ENCODE measurements around the gene ANKRD50. TPM values are rescaled to one million over a fixed set of nuclear protein-coding genes. Genes with fewer than 3 reads are reported as not detected.
A peak's percentile ranks its signal among the peaks of the same experiment; 100 is the strongest.

The ANKRD50 gene
- total and polyA plus RNA-seq, 2 of the 13 experiments (the other 11 are each of a cell fraction or from before 2014, with no cell fraction given): 2.4 to 4.4 TPM

DNA sequence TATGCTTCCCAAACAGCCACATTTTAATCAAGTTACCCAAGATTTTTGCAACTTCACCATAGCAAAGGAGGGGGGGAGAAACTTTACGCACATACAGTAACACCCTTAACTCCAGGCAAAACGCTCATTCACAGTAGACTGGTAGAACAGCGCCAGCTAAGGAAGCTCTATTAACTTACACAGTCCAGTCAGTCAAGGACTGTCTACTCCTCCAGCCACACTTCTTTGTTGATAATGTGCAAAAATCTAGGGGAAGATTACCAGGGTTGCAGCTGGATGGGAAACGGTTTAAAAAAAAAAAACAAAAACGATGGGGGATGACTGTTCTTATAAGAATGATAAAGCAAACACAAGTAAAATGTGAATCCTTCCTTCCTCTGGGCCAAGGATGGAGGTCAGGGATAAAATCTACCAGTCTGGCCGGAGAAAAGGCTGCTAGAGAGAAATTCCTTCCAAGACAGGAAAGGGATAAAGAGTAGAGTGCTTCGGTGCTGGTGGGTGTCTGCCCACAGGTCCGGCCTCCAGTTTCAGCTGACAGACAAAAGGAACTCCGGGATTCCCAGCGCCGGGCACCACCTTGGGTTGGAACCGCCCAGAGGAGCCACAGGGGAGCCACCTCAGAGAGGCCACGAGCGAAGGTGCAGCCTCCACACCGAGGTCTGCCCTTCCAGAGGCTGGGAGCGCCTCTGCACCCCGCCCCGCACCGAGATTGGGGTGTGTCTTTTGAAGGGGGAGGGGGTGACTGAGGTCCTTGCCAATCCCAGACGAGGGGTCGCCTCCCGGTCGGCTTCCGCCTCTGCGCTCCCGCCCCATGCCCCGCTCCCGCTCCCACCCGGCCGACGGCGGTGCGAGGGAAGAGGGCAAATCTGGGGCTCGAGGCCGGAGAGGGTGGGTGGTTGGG is 811 bp downstream of the ANKRD50 start (continued):
- TF ChIP-seq, protein P1, sequence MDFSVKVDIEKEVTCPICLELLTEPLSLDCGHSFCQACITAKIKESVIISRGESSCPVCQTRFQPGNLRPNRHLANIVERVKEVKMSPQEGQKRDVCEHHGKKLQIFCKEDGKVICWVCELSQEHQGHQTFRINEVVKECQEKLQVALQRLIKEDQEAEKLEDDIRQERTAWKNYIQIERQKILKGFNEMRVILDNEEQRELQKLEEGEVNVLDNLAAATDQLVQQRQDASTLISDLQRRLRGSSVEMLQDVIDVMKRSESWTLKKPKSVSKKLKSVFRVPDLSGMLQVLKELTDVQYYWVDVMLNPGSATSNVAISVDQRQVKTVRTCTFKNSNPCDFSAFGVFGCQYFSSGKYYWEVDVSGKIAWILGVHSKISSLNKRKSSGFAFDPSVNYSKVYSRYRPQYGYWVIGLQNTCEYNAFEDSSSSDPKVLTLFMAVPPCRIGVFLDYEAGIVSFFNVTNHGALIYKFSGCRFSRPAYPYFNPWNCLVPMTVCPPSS (IDR thresholded peaks at IDR 0.05): no peak
- TF ChIP-seq BORCS8-MEF2B (CRISPR knock-in tag; IDR thresholded peaks at IDR 0.05): no peak; the same call in 1 of the 2 replicates
- TF ChIP-seq, protein P2, sequence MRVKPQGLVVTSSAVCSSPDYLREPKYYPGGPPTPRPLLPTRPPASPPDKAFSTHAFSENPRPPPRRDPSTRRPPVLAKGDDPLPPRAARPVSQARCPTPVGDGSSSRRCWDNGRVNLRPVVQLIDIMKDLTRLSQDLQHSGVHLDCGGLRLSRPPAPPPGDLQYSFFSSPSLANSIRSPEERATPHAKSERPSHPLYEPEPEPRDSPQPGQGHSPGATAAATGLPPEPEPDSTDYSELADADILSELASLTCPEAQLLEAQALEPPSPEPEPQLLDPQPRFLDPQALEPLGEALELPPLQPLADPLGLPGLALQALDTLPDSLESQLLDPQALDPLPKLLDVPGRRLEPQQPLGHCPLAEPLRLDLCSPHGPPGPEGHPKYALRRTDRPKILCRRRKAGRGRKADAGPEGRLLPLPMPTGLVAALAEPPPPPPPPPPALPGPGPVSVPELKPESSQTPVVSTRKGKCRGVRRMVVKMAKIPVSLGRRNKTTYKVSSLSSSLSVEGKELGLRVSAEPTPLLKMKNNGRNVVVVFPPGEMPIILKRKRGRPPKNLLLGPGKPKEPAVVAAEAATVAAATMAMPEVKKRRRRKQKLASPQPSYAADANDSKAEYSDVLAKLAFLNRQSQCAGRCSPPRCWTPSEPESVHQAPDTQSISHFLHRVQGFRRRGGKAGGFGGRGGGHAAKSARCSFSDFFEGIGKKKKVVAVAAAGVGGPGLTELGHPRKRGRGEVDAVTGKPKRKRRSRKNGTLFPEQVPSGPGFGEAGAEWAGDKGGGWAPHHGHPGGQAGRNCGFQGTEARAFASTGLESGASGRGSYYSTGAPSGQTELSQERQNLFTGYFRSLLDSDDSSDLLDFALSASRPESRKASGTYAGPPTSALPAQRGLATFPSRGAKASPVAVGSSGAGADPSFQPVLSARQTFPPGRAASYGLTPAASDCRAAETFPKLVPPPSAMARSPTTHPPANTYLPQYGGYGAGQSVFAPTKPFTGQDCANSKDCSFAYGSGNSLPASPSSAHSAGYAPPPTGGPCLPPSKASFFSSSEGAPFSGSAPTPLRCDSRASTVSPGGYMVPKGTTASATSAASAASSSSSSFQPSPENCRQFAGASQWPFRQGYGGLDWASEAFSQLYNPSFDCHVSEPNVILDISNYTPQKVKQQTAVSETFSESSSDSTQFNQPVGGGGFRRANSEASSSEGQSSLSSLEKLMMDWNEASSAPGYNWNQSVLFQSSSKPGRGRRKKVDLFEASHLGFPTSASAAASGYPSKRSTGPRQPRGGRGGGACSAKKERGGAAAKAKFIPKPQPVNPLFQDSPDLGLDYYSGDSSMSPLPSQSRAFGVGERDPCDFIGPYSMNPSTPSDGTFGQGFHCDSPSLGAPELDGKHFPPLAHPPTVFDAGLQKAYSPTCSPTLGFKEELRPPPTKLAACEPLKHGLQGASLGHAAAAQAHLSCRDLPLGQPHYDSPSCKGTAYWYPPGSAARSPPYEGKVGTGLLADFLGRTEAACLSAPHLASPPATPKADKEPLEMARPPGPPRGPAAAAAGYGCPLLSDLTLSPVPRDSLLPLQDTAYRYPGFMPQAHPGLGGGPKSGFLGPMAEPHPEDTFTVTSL (CRISPR knock-in tag; IDR thresholded peaks at IDR 0.05; ENCODE audit: borderline replicate concordance): no peak
- TF ChIP-seq HIC2 (CRISPR knock-in tag; IDR thresholded peaks at IDR 0.05; ENCODE audit: low read depth): peak; percentile 38; the same call in 1 of the 2 replicates
- TF ChIP-seq ZNF34 (CRISPR knock-in tag; IDR thresholded peaks at IDR 0.05; ENCODE audit: borderline replicate concordance): no peak
- TF ChIP-seq PAXIP1 (CRISPR knock-in tag; conservative IDR thresholded peaks at IDR 0.05): 0 out of 2 replicates have a peak, but pooled peaks have one; percentile 8
- 0 out of 2 replicates have a peak, but pooled peaks have one; percentile 46 for TF ChIP-seq SNAPC2 (CRISPR knock-in tag; IDR thresholded peaks at IDR 0.05)
- TF ChIP-seq AGO2 (optimal IDR thresholded peaks at IDR 0.05; ENCODE audit: low read depth, low read length): no peak
